Thymus (tissue), 11 donors: ENCODE results near the gene NEDD4L. TPM values are rescaled to one million over a fixed set of nuclear protein-coding genes. Genes with fewer than 3 reads are reported as not detected.

ENCODE experiments used
- DNase-seq, 9 donors: peaks; one replicate each; pipeline ENCODE4 v3.0.0-alpha.2; 2013; ENCODE audit warnings: low spot score in 9 of 9, low read depth in 6 of 9, missing footprints in 1 of 9
- H3K27ac ChIP-seq, 2 donors: one replicate each; pipeline ENCODE4 v1.5.1; 2013; ENCODE audit warnings: control low read depth in 1 of 2, low read depth in 1 of 2, low read length in 1 of 2, mild to moderate bottlenecking in 1 of 2, moderate library complexity in 1 of 2
- H3K27me3 ChIP-seq, 2 donors: one replicate each; pipeline ENCODE4 v1.5.1; 2013; ENCODE audit warnings: low read length in 1 of 2; ENCODE audit not compliant: control insufficient read depth in 2 of 2, insufficient read depth in 1 of 2
- H3K36me3 ChIP-seq, 2 donors: one replicate each; pipeline ENCODE4 v1.5.1; 2013; ENCODE audit warnings: low read length in 1 of 2, mild to moderate bottlenecking in 1 of 2, moderate library complexity in 1 of 2; ENCODE audit not compliant: control insufficient read depth in 2 of 2, insufficient read depth in 2 of 2
- H3K4me1 ChIP-seq, 2 donors: one replicate each; pipeline ENCODE4 v1.5.1; 2013; ENCODE audit warnings: low read length in 2 of 2; ENCODE audit not compliant: control insufficient read depth in 2 of 2, insufficient read depth in 2 of 2
- H3K4me3 ChIP-seq, 2 donors: one replicate each; pipeline ENCODE4 v1.5.1; 2013; ENCODE audit warnings: low read length in 2 of 2, control low read depth in 1 of 2, mild to moderate bottlenecking in 1 of 2
- H3K9me3 ChIP-seq, 2 donors: one replicate each; pipeline ENCODE4 v1.5.1; 2013; ENCODE audit warnings: low read length in 1 of 2, mild to moderate bottlenecking in 1 of 2; ENCODE audit not compliant: control insufficient read depth in 2 of 2, insufficient read depth in 1 of 2
- WGBS: extraction: QIAGEN DNeasy Blood & Tissue Kit; methylation state at CpG from one replicate; pipeline ENCODE4 v1.1.7; 2013; 5-methylcytosine and 5-hydroxymethylcytosine counted together
- polyA plus RNA-seq: library from polyadenylated mRNA; stranded (reverse); fragments of 200-250 nt; gene quantifications from one replicate; pipeline ENCODE4 v1.2.3, GENCODE V29; 2013
- total RNA-seq: library from RNA; stranded (reverse); fragments of 120-200 nt; gene quantifications from one replicate; pipeline ENCODE4 v1.2.4, GENCODE V29; 2013
- donor health status: healthy.

Gene NEDD4L
- total and polyA plus RNA-seq, 2 donors = 6.5 to 11.8 TPM

- 89% methylated on average over 2 of the region's 2 CpGs for WGBS
- H3K4me3 ChIP-seq = no peak overlapping the region
- H3K4me1 ChIP-seq = no peaks in the 10 kb centered on the region
- no peak overlapping the region for H3K27ac ChIP-seq
- no peaks in the 10 kb centered on the region for H3K36me3 ChIP-seq
- DNase-seq = no peak
- peaks cover 0 to 2% of the 10 kb centered on the region in 2 donors for H3K27me3 ChIP-seq
- no peaks in the 10 kb centered on the region for H3K9me3 ChIP-seq
Measured at GRCh38 chr18:58102018-58102417, 58.0 kb downstream of the NEDD4L start.

GRCh38 chr18:58102875-58103274 lies 58.8 kb downstream of the NEDD4L start:
- 95% methylated on average over 3 of the region's 3 CpGs for WGBS
- Histone ChIP-seq H3K9me3 (no peaks in the 10 kb centered on the region), H3K27ac (no peak overlapping the region), H3K4me3 (no peak overlapping the region), H3K36me3 (no peaks in the 10 kb centered on the region), H3K4me1 (no peaks in the 10 kb centered on the region), H3K27me3 (peaks cover 0 to 2% of the 10 kb centered on the region in 2 donors)
- DNase-seq = no peak

GRCh38 chr18:58103339-58103985 lies 59.4 kb downstream of the NEDD4L start:
- Histone ChIP-seq H3K27me3 (peaks cover 0 to 2% of the 10 kb centered on the region in 2 donors), H3K27ac (no peak overlapping the region), H3K9me3 (no peaks in the 10 kb centered on the region), H3K36me3 (no peaks in the 10 kb centered on the region), H3K4me1 (no peaks in the 10 kb centered on the region), H3K4me3 (no peak overlapping the region)
- WGBS = 91% methylated on average over 6 of the region's 6 CpGs
- no peak for DNase-seq

- H3K27me3 ChIP-seq = peaks cover 0 to 2% of the 10 kb centered on the region in 2 donors
- H3K4me1 ChIP-seq = no peaks in the 10 kb centered on the region
- no peaks in the 10 kb centered on the region for H3K9me3 ChIP-seq
- H3K4me3 ChIP-seq = no peak overlapping the region
- no peaks in the 10 kb centered on the region for H3K36me3 ChIP-seq
- 44% methylated on average over 12 of the region's 12 CpGs for WGBS
- H3K27ac ChIP-seq = no peak overlapping the region
- DNase-seq = no peak
Measured at GRCh38 chr18:58104096-58104495, 60.1 kb downstream of the NEDD4L start.

- Histone ChIP-seq H3K27me3 (peaks cover 0 to 2% of the 10 kb centered on the region in 2 donors), H3K9me3 (no peaks in the 10 kb centered on the region), H3K27ac (no peak overlapping the region), H3K4me1 (no peaks in the 10 kb centered on the region), H3K4me3 (no peak overlapping the region), H3K36me3 (no peaks in the 10 kb centered on the region)
- DNase-seq = no peak
- WGBS = 96% methylated on average over 10 of the region's 10 CpGs
Measured at GRCh38 chr18:58105206-58105887, 61.3 kb downstream of the NEDD4L start.

GRCh38 chr18:58105888-58106260 lies 61.8 kb downstream of the NEDD4L start:
- Histone ChIP-seq H3K27ac (no peak overlapping the region), H3K4me1 (no peaks in the 10 kb centered on the region), H3K36me3 (no peaks in the 10 kb centered on the region), H3K4me3 (no peak overlapping the region), H3K9me3 (no peaks in the 10 kb centered on the region), H3K27me3 (peaks cover 0 to 2% of the 10 kb centered on the region in 2 donors)
- 95% methylated on average over 3 of the region's 3 CpGs for WGBS
- no peak for DNase-seq

- Histone ChIP-seq H3K9me3 (no peaks in the 10 kb centered on the region), H3K36me3 (no peaks in the 10 kb centered on the region), H3K27me3 (peaks cover 0 to 2% of the 10 kb centered on the region in 2 donors), H3K4me3 (no peak overlapping the region), H3K27ac (no peak overlapping the region), H3K4me1 (no peaks in the 10 kb centered on the region)
- no peak for DNase-seq
- 61% methylated on average over 6 of the region's 6 CpGs for WGBS
Measured at GRCh38 chr18:58106289-58107070, 62.5 kb downstream of the NEDD4L start.

- Histone ChIP-seq H3K4me1 (no peaks in the 10 kb centered on the region), H3K9me3 (no peaks in the 10 kb centered on the region), H3K4me3 (no peak overlapping the region), H3K27me3 (peaks cover 0 to 2% of the 10 kb centered on the region in 2 donors), H3K27ac (no peak overlapping the region), H3K36me3 (no peaks in the 10 kb centered on the region)
- WGBS = 89% methylated on average over 2 of the region's 2 CpGs
- DNase-seq = no peak
Measured at GRCh38 chr18:58109256-58109655, 65.2 kb downstream of the NEDD4L start.

GRCh38 chr18:58110398-58110797 lies 66.4 kb downstream of the NEDD4L start:
- DNase-seq = no peak
- no peaks in the 10 kb centered on the region for H3K9me3 ChIP-seq
- no peaks in the 10 kb centered on the region for H3K36me3 ChIP-seq
- no peaks in the 10 kb centered on the region for H3K4me1 ChIP-seq
- 79% methylated on average over 6 of the region's 6 CpGs for WGBS
- no peak overlapping the region for H3K27ac ChIP-seq
- no peak overlapping the region for H3K4me3 ChIP-seq
- peaks cover 0 to 2% of the 10 kb centered on the region in 2 donors for H3K27me3 ChIP-seq
